Esophagus squamous epithelium (tissue), 4 donors: ENCODE results near the gene DNAAF5.

Experiments used
- POLR2A ChIP-seq, 4 donors: fragments of 450-650 bp; IDR thresholded peaks; one replicate each; pipeline ENCODE4 v1.6.1; 2017; ENCODE audit warnings: antibody characterized with exemption in 4 of 4, mild to moderate bottlenecking in 4 of 4, moderate library complexity in 3 of 4
- TF ChIP-seq, protein P1 (sequence below), 6 experiments: fragments of 450-650 bp in 4 of 6; fragments of 200-600 bp in 2 of 6; sonication (generic) in 2 of 6; IDR thresholded peaks; one replicate each; pipeline ENCODE4 v1.5.1; 2016 to 2019; ENCODE audit warnings: antibody characterized with exemption in 6 of 6, mild to moderate bottlenecking in 4 of 6, moderate library complexity in 4 of 6

GRCh38 chr7:760006-760405, 33.5 kb downstream of the DNAAF5 start:
- TF ChIP-seq, protein P1, sequence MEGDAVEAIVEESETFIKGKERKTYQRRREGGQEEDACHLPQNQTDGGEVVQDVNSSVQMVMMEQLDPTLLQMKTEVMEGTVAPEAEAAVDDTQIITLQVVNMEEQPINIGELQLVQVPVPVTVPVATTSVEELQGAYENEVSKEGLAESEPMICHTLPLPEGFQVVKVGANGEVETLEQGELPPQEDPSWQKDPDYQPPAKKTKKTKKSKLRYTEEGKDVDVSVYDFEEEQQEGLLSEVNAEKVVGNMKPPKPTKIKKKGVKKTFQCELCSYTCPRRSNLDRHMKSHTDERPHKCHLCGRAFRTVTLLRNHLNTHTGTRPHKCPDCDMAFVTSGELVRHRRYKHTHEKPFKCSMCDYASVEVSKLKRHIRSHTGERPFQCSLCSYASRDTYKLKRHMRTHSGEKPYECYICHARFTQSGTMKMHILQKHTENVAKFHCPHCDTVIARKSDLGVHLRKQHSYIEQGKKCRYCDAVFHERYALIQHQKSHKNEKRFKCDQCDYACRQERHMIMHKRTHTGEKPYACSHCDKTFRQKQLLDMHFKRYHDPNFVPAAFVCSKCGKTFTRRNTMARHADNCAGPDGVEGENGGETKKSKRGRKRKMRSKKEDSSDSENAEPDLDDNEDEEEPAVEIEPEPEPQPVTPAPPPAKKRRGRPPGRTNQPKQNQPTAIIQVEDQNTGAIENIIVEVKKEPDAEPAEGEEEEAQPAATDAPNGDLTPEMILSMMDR (IDR thresholded peaks at IDR 0.05), result no peak
- no peak for TF ChIP-seq POLR2A (IDR thresholded peaks at IDR 0.05)
